Measurements from ENCODE around the gene LEFTY2.
"Not testable (repeated sequence)": the region's sequence is repeated elsewhere in the genome, so short reads cannot be mapped to it uniquely, and the experiment has no call there.

The LEFTY2 gene

GRCh38 chr1:225941187-225941941 is at the start of gene LEFTY2:
LEFTY2 (minus strand) TSS chr1:225941220; CDS start chr1:225941140, 80 bp downstream.
- DNase-seq (ENCODE audit: low spot score): no peak

GRCh38 chr1:225987491-225988316 is 46.7 kb upstream of the LEFTY2 start:
- DNase-seq (ENCODE audit: low spot score): peak; percentile 62

- DNase-seq (ENCODE audit: low spot score): no peak
Observed at GRCh38 chr1:225981714-225982113, 40.7 kb upstream of the LEFTY2 start.

- no peak for DNase-seq (ENCODE audit: low spot score)
Observed at GRCh38 chr1:225980005-225980836, 39.2 kb upstream of the LEFTY2 start.

GRCh38 chr1:225979421-225979820 is 38.4 kb upstream of the LEFTY2 start:
- DNase-seq (ENCODE audit: low spot score): no peak

GRCh38 chr1:225977937-225978748 is 37.1 kb upstream of the LEFTY2 start:
- DNase-seq (ENCODE audit: low spot score): no peak

GRCh38 chr1:225975146-225975545 is 34.1 kb upstream of the LEFTY2 start:
- not testable (repeated sequence) for DNase-seq (ENCODE audit: low spot score)

GRCh38 chr1:225974454-225974853 is 33.4 kb upstream of the LEFTY2 start:
- no peak for DNase-seq (ENCODE audit: low spot score)

GRCh38 chr1:225973158-225973557 is 32.1 kb upstream of the LEFTY2 start:
- no peak for DNase-seq (ENCODE audit: low spot score)

- no peak for DNase-seq (ENCODE audit: low spot score)
Observed at GRCh38 chr1:225972344-225973152, 31.5 kb upstream of the LEFTY2 start.

- DNase-seq (ENCODE audit: low spot score): not testable (repeated sequence)
Observed at GRCh38 chr1:225970592-225971157, 29.7 kb upstream of the LEFTY2 start.

- DNase-seq (ENCODE audit: low spot score): not testable (repeated sequence)
Observed at GRCh38 chr1:225969751-225970150, 28.7 kb upstream of the LEFTY2 start.

- no peak for DNase-seq (ENCODE audit: low spot score)
Observed at GRCh38 chr1:225965231-225965630, 24.2 kb upstream of the LEFTY2 start.

- no peak for DNase-seq (ENCODE audit: low spot score)
Observed at GRCh38 chr1:225963735-225964530, 22.9 kb upstream of the LEFTY2 start.

GRCh38 chr1:225962440-225962975 is 21.5 kb upstream of the LEFTY2 start:
- DNase-seq (ENCODE audit: low spot score): peak; percentile 41

- DNase-seq (ENCODE audit: low spot score): no peak
Observed at GRCh38 chr1:225961659-225962439, 20.8 kb upstream of the LEFTY2 start.

GRCh38 chr1:225958041-225958440 is 17.0 kb upstream of the LEFTY2 start:
- DNase-seq (ENCODE audit: low spot score): no peak

GRCh38 chr1:225954753-225955152 is 13.7 kb upstream of the LEFTY2 start:
- DNase-seq (ENCODE audit: low spot score): no peak
